Bone marrow (tissue), 2 donors: ENCODE data around the gene DNAJC22.
"Not testable (repeated sequence)": the region's sequence is repeated elsewhere in the genome, so short reads cannot be mapped to it uniquely, and the experiment has no call there.

Source experiments
- DNase-seq, 2 donors: peaks; one replicate each; lab custom pipeline; 2025; lab: John Stamatoyannopoulos, UW

Gene DNAJC22

GRCh38 chr12:49375406-49375805 lies 28.7 kb downstream of the DNAJC22 start:
- no peak for DNase-seq

GRCh38 chr12:49377386-49377785 lies 30.7 kb downstream of the DNAJC22 start:
- no peak for DNase-seq

GRCh38 chr12:49380184-49380583 lies 33.5 kb downstream of the DNAJC22 start:
- not testable (repeated sequence) for DNase-seq

GRCh38 chr12:49388682-49389386 lies 42.1 kb downstream of the DNAJC22 start:
- peak in 1 of 2 donors; percentile 42 for DNase-seq

- DNase-seq = no peak
These were observed 42.7 kb downstream of the DNAJC22 start for GRCh38 chr12:49389387-49389703.

- no peak for DNase-seq
These were observed 50.3 kb downstream of the DNAJC22 start for GRCh38 chr12:49397000-49397399.

- DNase-seq = no peak
These were observed 53.6 kb downstream of the DNAJC22 start for GRCh38 chr12:49400304-49400703.
